Measurements from ENCODE around the gene CCDC178.

Gene CCDC178

GRCh38 chr18:33460681-33461080 is 20.2 kb upstream of the CCDC178 start:
- Histone ChIP-seq H3K9me3 (ENCODE audit: low read depth, low read length) (no peaks in the 10 kb centered on the region), H3K27ac (no peak overlapping the region), H3K9ac (ENCODE audit: insufficient read length) (no peak overlapping the region), H3K36me3 (ENCODE audit: insufficient read depth, low read length) (no peaks in the 10 kb centered on the region), H3K4me3 (no peak overlapping the region)
- no peak for DNase-seq (ENCODE audit: low read depth, low spot score)
- no peak for TF ChIP-seq POLR2AphosphoS5 (IDR thresholded peaks at IDR 0.05; ENCODE audit: borderline replicate concordance, low read depth, low read length)
- no peak for TF ChIP-seq EZH2 (IDR thresholded peaks at IDR 0.05)
- no peak for TF ChIP-seq FOXP2 (optimal IDR thresholded peaks at IDR 0.05; ENCODE audit: control extremely low read depth, extremely low read length, insufficient read depth)

GRCh38 chr18:33459612-33460011 is 19.1 kb upstream of the CCDC178 start:
- H3K9ac ChIP-seq (ENCODE audit: insufficient read length), result no peak overlapping the region
- no peak for TF ChIP-seq EZH2 (IDR thresholded peaks at IDR 0.05)
- TF ChIP-seq POLR2AphosphoS5 (IDR thresholded peaks at IDR 0.05; ENCODE audit: borderline replicate concordance, low read depth, low read length), result no peak
- no peak for TF ChIP-seq FOXP2 (optimal IDR thresholded peaks at IDR 0.05; ENCODE audit: control extremely low read depth, extremely low read length, insufficient read depth)
- H3K36me3 ChIP-seq (ENCODE audit: insufficient read depth, low read length), result no peaks in the 10 kb centered on the region
- no peak overlapping the region for H3K27ac ChIP-seq
- H3K4me3 ChIP-seq, result no peak overlapping the region
- no peaks in the 10 kb centered on the region for H3K9me3 ChIP-seq (ENCODE audit: low read depth, low read length)
- DNase-seq (ENCODE audit: low read depth, low spot score), result no peak

DNA sequence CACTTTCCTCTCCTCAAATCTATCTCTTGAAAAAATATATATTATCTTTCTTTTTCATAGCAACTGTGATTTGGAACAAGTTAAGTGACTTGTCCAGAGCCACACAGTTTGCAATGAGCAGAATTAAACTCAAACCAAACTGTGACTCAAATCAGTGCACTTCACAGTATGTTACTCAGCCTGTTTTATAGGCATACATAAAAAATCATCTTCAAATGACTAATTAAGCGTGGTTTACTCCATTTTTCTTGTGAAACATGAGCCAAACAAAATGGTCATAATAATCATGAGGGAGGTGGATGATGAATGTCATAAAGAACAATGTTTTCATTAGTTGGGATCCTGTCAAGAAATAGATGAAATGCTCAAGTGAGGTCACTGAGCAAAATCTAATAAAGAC is 6.1 kb upstream of the CCDC178 start:
- Histone ChIP-seq H3K9me3 (ENCODE audit: low read depth, low read length) (no peaks in the 10 kb centered on the region), H3K36me3 (ENCODE audit: insufficient read depth, low read length) (no peaks in the 10 kb centered on the region), H3K27ac (no peak overlapping the region), H3K9ac (ENCODE audit: insufficient read length) (no peak overlapping the region), H3K4me3 (no peak overlapping the region)
- DNase-seq (ENCODE audit: low read depth, low spot score), result no peak
- TF ChIP-seq FOXP2 (optimal IDR thresholded peaks at IDR 0.05; ENCODE audit: control extremely low read depth, extremely low read length, insufficient read depth) (no peak), POLR2AphosphoS5 (IDR thresholded peaks at IDR 0.05; ENCODE audit: borderline replicate concordance, low read depth, low read length) (no peak), EZH2 (IDR thresholded peaks at IDR 0.05) (no peak)

DNA sequence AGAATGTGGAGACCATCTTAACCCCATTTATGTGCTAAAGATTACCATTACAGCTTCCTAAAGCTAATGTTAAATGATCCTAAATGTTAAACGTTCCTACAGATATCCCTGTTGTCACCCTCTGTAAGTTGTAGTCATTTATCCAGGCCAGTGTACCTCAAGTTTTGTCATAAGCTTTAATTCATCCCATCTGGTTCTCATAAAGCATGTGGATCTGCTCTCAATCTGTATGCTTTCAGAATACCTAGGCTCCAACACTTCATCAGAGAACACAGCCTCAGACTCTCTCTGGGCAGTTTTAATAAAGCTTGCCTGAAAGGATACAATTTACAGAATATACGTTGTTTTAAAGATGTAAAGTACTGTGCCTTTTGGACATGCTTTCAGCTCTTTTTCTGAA is 4.2 kb upstream of the CCDC178 start:
- H3K36me3 ChIP-seq (ENCODE audit: insufficient read depth, low read length), result no peaks in the 10 kb centered on the region
- H3K9me3 ChIP-seq (ENCODE audit: low read depth, low read length), result no peaks in the 10 kb centered on the region
- H3K27ac ChIP-seq, result no peak overlapping the region
- H3K9ac ChIP-seq (ENCODE audit: insufficient read length), result no peak overlapping the region
- no peak for TF ChIP-seq EZH2 (IDR thresholded peaks at IDR 0.05)
- TF ChIP-seq POLR2AphosphoS5 (IDR thresholded peaks at IDR 0.05; ENCODE audit: borderline replicate concordance, low read depth, low read length), result no peak
- TF ChIP-seq FOXP2 (optimal IDR thresholded peaks at IDR 0.05; ENCODE audit: control extremely low read depth, extremely low read length, insufficient read depth), result no peak
- no peak overlapping the region for H3K4me3 ChIP-seq
- DNase-seq (ENCODE audit: low read depth, low spot score), result no peak

GRCh38 chr18:33432857-33433256 is 7.7 kb downstream of the CCDC178 start:
- Histone ChIP-seq H3K9me3 (ENCODE audit: low read depth, low read length) (no peaks in the 10 kb centered on the region), H3K27ac (no peak overlapping the region), H3K36me3 (ENCODE audit: insufficient read depth, low read length) (no peaks in the 10 kb centered on the region), H3K4me3 (no peak overlapping the region), H3K9ac (ENCODE audit: insufficient read length) (no peak overlapping the region)
- DNase-seq (ENCODE audit: low read depth, low spot score), result no peak
- TF ChIP-seq FOXP2 (optimal IDR thresholded peaks at IDR 0.05; ENCODE audit: control extremely low read depth, extremely low read length, insufficient read depth), result no peak
- no peak for TF ChIP-seq POLR2AphosphoS5 (IDR thresholded peaks at IDR 0.05; ENCODE audit: borderline replicate concordance, low read depth, low read length)
- TF ChIP-seq EZH2 (IDR thresholded peaks at IDR 0.05), result no peak

DNA sequence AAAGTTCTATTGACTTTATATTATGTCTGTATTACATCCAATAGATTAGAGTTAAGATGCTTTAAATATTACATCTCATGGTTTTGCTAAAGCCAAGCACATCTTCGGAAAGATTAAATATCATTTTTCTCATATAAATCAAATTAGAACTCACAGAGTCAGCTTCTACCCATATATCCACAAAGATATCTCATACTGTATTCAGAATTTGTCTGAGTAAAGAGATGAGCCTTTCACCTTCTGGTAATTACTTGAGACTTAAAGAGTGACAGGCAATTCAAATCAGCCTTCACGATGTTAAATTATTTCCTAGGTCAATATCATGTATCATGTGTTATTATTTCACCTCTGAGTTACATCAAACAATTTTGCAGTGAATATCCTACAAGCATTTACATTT is 13.0 kb downstream of the CCDC178 start:
- no peak overlapping the region for H3K27ac ChIP-seq
- no peaks in the 10 kb centered on the region for H3K9me3 ChIP-seq (ENCODE audit: low read depth, low read length)
- no peaks in the 10 kb centered on the region for H3K36me3 ChIP-seq (ENCODE audit: insufficient read depth, low read length)
- TF ChIP-seq POLR2AphosphoS5 (IDR thresholded peaks at IDR 0.05; ENCODE audit: borderline replicate concordance, low read depth, low read length), result no peak
- TF ChIP-seq FOXP2 (optimal IDR thresholded peaks at IDR 0.05; ENCODE audit: control extremely low read depth, extremely low read length, insufficient read depth), result no peak
- TF ChIP-seq EZH2 (IDR thresholded peaks at IDR 0.05), result no peak
- no peak for DNase-seq (ENCODE audit: low read depth, low spot score)
- no peak overlapping the region for H3K9ac ChIP-seq (ENCODE audit: insufficient read length)
- H3K4me3 ChIP-seq, result no peak overlapping the region

DNA sequence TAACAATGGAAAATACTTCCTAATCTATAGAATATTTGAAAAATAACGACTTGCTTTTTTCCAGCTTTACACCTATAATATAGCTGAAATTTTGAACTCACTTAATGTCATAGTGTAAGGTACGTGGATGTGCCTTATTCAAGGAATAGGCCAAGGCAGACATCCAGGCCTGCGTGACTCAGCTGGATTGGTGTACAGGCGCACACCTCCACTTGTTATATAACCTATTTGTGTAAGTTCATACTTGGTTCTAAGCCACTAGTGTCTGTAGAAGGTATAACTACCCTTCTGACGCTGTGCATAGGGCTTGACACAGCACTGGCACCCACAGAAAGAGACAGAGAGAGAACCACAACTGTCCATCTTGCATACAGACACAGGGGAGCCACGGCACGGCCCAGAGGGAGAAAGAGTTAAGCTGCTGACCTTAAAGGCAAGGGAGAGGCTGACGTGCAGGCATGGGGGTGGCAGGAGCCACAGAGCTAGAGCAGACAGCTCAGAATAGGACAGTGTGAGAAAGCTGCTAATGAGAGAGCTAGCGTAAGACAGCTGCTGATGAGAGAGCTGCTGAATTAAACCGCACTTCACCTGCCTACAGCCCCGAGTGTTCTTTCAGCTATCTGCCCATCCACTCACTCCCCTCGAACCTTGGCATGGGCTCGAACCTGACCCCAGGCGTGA is 16.1 kb downstream of the CCDC178 start:
- peaks cover 2% of the 10 kb centered on the region; the same call in 1 of the 2 replicates for H3K9me3 ChIP-seq (ENCODE audit: low read depth, low read length)

DNA sequence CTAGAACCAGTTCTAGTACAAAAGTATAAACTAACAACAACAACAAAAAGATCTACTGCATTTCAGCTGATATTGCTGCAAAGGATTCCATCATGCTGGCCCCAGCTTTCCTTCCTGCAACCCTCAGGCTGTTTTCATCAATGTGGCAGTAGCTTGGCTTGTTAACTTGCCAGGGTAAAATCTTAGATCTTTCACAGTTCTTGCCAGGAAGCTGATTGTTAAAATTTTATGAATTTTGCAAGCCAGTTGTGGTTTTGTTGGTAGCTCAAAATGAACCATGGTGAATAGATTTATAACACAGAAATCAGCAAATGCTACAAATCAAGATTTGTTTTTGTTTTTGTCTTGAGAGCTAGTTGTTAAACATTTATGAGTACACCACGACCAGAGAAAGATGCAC is 19.3 kb downstream of the CCDC178 start:
- Histone ChIP-seq H3K36me3 (ENCODE audit: insufficient read depth, low read length) (no peaks in the 10 kb centered on the region), H3K27ac (peak overlapping the region; percentile 68), H3K9ac (ENCODE audit: insufficient read length) (no peak overlapping the region), H3K4me3 (peak overlapping the region; percentile 66), H3K9me3 (ENCODE audit: low read depth, low read length) (peaks cover 3% of the 10 kb centered on the region; the same call in 1 of the 2 replicates)
- TF ChIP-seq POLR2AphosphoS5 (IDR thresholded peaks at IDR 0.05; ENCODE audit: borderline replicate concordance, low read depth, low read length) (no peak), FOXP2 (optimal IDR thresholded peaks at IDR 0.05; ENCODE audit: control extremely low read depth, extremely low read length, insufficient read depth) (peak; percentile 66)
- DNase-seq (ENCODE audit: low read depth, low spot score), result peak; percentile 77

More for the DNA sequence above, 16.1 kb downstream of the CCDC178 start:
- no peak for DNase-seq (ENCODE audit: low read depth, low spot score)
- Histone ChIP-seq H3K9ac (ENCODE audit: insufficient read length) (no peak overlapping the region), H3K36me3 (ENCODE audit: insufficient read depth, low read length) (no peaks in the 10 kb centered on the region), H3K27ac (no peak overlapping the region), H3K4me3 (no peak overlapping the region)
- TF ChIP-seq FOXP2 (optimal IDR thresholded peaks at IDR 0.05; ENCODE audit: control extremely low read depth, extremely low read length, insufficient read depth), result no peak
- TF ChIP-seq POLR2AphosphoS5 (IDR thresholded peaks at IDR 0.05; ENCODE audit: borderline replicate concordance, low read depth, low read length), result no peak
- TF ChIP-seq EZH2 (IDR thresholded peaks at IDR 0.05), result no peak

Measured in SK-N-MC (cell line).